HUES6 (cell line): ENCODE measurements around the gene LARGE1.

Source experiments
- H3K27ac ChIP-seq: 2 replicates; pipeline ENCODE4 v1.7.0; 2013; ENCODE audit warnings: low read depth, mild to moderate bottlenecking, low read length, inconsistent platforms
- H3K27me3 ChIP-seq: 2 replicates; pipeline ENCODE4 v1.6.1; 2013; ENCODE audit warnings: low read length; ENCODE audit not compliant: control insufficient read depth, insufficient read depth
- H3K36me3 ChIP-seq: 2 replicates; pipeline ENCODE4 v1.6.1; 2013; ENCODE audit warnings: low read length; ENCODE audit not compliant: control insufficient read depth, insufficient read depth
- H3K4me1 ChIP-seq: 2 replicates; pipeline ENCODE4 v1.6.1; 2013; ENCODE audit warnings: low read length; ENCODE audit not compliant: control insufficient read depth, insufficient read depth
- H3K4me3 ChIP-seq: 2 replicates; pipeline ENCODE4 v1.5.1; 2013; ENCODE audit warnings: low read depth, low read length
- H3K9ac ChIP-seq: one replicate; pipeline ENCODE4 v1.6.1; 2013; ENCODE audit warnings: mild to moderate bottlenecking, low read length
- H3K9me3 ChIP-seq: 2 replicates; pipeline ENCODE4 v1.6.1; 2013; ENCODE audit warnings: low read depth, low read length; ENCODE audit not compliant: control insufficient read depth, insufficient read depth

The LARGE1 gene

GRCh38 chr22:33326540-33327295 lies 593.6 kb downstream of the LARGE1 start:
- Histone ChIP-seq H3K27ac (no peak overlapping the region), H3K9me3 (no peaks in the 10 kb centered on the region; the same call in 1 of the 2 replicates), H3K9ac (no peak overlapping the region), H3K36me3 (peaks cover 3% of the 10 kb centered on the region; the same call in 1 of the 2 replicates), H3K4me3 (no peak overlapping the region), H3K27me3 (no peaks in the 10 kb centered on the region), H3K4me1 (peaks cover 6% of the 10 kb centered on the region; the same call in 1 of the 2 replicates)

DNA sequence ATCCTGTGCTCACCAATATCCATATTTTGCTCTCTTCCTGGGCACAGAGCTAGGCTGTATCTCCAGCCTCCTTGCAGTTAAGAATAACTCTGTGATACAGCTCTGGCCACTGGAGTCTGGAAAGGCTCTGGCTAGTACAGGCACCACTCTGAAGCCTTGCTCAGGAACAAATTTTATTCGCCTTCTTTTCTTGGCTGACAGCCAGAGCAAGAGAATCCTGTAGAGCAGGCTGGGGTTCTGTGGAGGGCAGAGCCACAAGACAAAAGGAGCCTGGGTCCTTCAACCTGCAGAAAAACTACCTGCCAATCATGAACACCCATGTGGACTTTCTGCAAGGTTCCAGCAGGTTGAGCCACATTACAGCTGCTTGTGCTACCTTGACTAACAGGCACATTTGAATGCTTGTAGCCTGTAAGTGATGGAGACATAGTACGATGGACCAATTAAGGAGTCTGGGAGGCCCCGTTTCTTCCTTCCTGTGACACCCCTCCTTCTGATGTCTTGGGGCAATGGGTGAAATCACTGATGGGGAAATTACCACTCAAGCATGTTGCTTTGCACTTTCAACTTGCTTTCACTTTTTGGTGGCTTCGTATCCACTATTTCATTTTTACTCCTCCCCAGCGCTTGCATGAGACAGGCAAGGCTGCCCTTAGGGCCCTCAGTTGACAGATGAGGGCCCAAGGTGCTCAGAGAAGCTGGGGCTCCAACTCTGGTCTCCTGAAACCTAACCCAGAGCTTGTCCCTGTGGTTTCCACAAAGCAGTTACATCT lies 594.9 kb downstream of the LARGE1 start:
- no peak overlapping the region for H3K9ac ChIP-seq
- peaks cover 3% of the 10 kb centered on the region; the same call in 1 of the 2 replicates for H3K36me3 ChIP-seq
- peaks cover under 1% of the 10 kb centered on the region; the same call in 1 of the 2 replicates for H3K4me1 ChIP-seq

DNA sequence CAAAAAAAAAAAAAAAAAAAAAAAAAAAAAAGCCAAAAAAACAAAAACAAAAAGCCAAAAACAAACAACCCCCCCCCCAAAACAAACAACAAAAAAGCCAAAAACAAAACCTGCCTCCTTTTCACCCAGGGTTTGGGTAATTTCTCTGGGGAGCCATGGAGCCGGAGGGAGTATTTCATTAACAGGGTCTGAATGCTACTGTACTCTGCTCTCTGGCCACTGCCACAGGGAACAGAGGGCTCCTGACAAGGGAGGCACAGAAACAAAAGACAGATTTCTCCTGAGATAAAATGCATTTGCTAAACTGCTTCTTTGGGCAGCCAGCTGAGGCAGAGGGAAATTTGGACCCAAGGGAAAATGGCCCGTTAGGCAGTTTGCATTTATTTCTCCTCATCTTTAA lies 596.0 kb downstream of the LARGE1 start:
- Histone ChIP-seq H3K9me3 (no peaks in the 10 kb centered on the region; the same call in 1 of the 2 replicates), H3K27ac (no peak overlapping the region), H3K4me1 (no peaks in the 10 kb centered on the region), H3K27me3 (no peaks in the 10 kb centered on the region), H3K4me3 (no peak overlapping the region), H3K36me3 (peaks cover 3% of the 10 kb centered on the region; the same call in 1 of the 2 replicates), H3K9ac (no peak overlapping the region)

More for the DNA sequence above, 594.9 kb downstream of the LARGE1 start:
- Histone ChIP-seq H3K9me3 (no peaks in the 10 kb centered on the region; the same call in 1 of the 2 replicates), H3K27ac (no peak overlapping the region), H3K27me3 (no peaks in the 10 kb centered on the region), H3K4me3 (no peak overlapping the region)

- H3K9ac ChIP-seq: no peak overlapping the region
- H3K27me3 ChIP-seq: no peaks in the 10 kb centered on the region
- no peaks in the 10 kb centered on the region; the same call in 1 of the 2 replicates for H3K36me3 ChIP-seq
- H3K4me1 ChIP-seq: no peaks in the 10 kb centered on the region
- H3K4me3 ChIP-seq: no peak overlapping the region
- H3K27ac ChIP-seq: no peak overlapping the region
- H3K9me3 ChIP-seq: no peaks in the 10 kb centered on the region
These were observed 598.8 kb downstream of the LARGE1 start for GRCh38 chr22:33321466-33321865.

DNA sequence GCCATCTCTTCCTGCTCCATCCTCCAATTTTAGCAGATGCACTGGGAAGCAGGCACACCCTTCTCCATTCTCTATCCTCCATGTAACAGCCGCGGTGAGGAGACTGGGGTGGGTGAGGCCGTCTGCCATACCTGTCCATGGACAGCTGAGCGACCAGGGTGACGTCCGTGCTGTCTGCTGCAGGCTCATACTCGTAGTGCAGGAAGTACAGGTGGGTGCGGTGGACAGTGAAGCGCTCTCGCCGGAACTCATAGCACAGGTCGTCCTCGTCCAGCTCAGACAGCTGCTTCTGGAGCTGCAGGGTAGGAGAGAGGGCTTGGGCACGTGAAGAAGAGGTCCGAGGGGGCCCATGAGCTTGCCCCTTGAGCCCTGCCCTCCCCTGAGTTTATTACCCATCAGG lies 604.3 kb downstream of the LARGE1 start:
- Histone ChIP-seq H3K4me3 (no peak overlapping the region), H3K27ac (no peak overlapping the region), H3K9me3 (no peaks in the 10 kb centered on the region), H3K9ac (no peak overlapping the region), H3K36me3 (peaks cover 18% of the 10 kb centered on the region), H3K4me1 (no peaks in the 10 kb centered on the region), H3K27me3 (no peaks in the 10 kb centered on the region)

- no peaks in the 10 kb centered on the region for H3K4me1 ChIP-seq
- peaks cover 18% of the 10 kb centered on the region for H3K36me3 ChIP-seq
- H3K9me3 ChIP-seq: no peaks in the 10 kb centered on the region
- no peak overlapping the region for H3K9ac ChIP-seq
- H3K27ac ChIP-seq: no peak overlapping the region
- H3K4me3 ChIP-seq: no peak overlapping the region
- H3K27me3 ChIP-seq: no peaks in the 10 kb centered on the region
These were observed 605.2 kb downstream of the LARGE1 start for GRCh38 chr22:33315117-33315516.

DNA sequence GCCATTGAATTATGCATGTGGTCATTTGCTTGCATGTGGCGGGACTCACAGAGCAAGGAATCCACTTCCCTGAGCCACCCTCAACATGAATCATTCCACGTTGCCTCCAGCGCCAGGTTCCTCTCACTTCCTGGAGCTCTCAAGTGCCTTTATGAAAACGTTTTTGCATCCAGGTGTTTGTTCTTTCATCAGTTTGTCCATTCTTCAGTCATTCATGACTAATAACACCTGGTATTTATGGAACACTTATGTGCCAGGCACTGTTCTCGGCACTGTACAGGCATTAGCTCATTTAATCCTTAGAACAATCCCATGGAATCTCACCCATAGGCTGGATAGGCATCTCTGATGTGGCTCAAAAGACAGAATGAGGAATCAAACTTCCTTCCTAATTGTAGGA lies 606.0 kb downstream of the LARGE1 start:
- no peaks in the 10 kb centered on the region for H3K9me3 ChIP-seq
- peaks cover 18% of the 10 kb centered on the region for H3K36me3 ChIP-seq
- H3K4me3 ChIP-seq: no peak overlapping the region
- H3K9ac ChIP-seq: no peak overlapping the region
- H3K27me3 ChIP-seq: no peaks in the 10 kb centered on the region
- H3K27ac ChIP-seq: no peak overlapping the region
- H3K4me1 ChIP-seq: no peaks in the 10 kb centered on the region

DNA sequence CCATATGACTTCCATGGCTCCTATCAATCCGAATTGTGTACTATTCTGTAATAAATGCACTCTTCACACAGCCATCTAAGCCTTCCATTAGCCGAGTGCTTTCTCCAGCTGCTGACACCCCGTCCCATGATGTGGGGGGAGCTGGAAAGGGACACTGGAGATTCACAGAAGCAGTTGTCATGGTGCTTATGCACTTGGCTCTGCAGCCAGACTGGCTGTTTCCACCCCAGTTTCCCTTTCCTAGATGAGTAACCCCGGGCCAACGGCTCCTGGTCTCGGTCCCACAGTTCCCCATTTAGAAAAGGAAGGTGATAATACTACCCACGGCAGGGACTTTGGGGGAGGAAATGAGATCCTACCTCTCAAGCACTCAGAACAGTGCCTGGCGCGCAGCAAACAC lies 617.2 kb downstream of the LARGE1 start:
- H3K4me3 ChIP-seq: no peak overlapping the region
- H3K36me3 ChIP-seq: 0 out of 2 replicates have a peak, but pooled peaks cover 6% of the 10 kb centered on the region
- no peak overlapping the region for H3K9ac ChIP-seq
- peaks cover 6% of the 10 kb centered on the region; the same call in 1 of the 2 replicates for H3K4me1 ChIP-seq
- H3K27me3 ChIP-seq: no peaks in the 10 kb centered on the region
- no peaks in the 10 kb centered on the region for H3K9me3 ChIP-seq
- no peak overlapping the region for H3K27ac ChIP-seq

DNA sequence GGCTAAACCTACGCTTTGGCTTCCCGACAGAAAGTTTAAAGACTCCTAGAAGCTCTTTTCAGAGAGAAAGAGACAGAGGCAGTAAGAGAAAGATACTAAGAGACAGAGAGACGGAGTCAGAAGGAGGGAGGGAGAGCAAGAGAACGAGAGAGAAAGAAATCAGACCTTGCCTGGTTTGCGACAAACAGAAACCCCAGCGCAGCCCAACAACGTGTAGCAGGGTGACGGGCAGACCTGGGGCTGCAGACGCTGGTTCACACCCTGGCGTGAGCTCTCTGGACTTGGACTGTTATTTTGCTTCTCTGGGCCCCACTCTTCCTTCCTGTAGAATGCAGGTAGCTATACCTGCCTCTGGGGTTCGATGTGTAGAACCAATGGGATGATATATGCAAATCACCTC lies 617.7 kb downstream of the LARGE1 start:
- Histone ChIP-seq H3K36me3 (0 out of 2 replicates have a peak, but pooled peaks cover 6% of the 10 kb centered on the region), H3K9me3 (no peaks in the 10 kb centered on the region), H3K4me3 (no peak overlapping the region), H3K27me3 (no peaks in the 10 kb centered on the region), H3K27ac (no peak overlapping the region), H3K9ac (no peak overlapping the region), H3K4me1 (peaks cover 6% of the 10 kb centered on the region; the same call in 1 of the 2 replicates)

GRCh38 chr22:33302049-33302545 lies 618.2 kb downstream of the LARGE1 start:
- Histone ChIP-seq H3K4me3 (no peak overlapping the region), H3K36me3 (0 out of 2 replicates have a peak, but pooled peaks cover 6% of the 10 kb centered on the region), H3K9ac (no peak overlapping the region), H3K4me1 (peaks cover 6% of the 10 kb centered on the region; the same call in 1 of the 2 replicates), H3K27ac (no peak overlapping the region), H3K9me3 (no peaks in the 10 kb centered on the region), H3K27me3 (no peaks in the 10 kb centered on the region)

DNA sequence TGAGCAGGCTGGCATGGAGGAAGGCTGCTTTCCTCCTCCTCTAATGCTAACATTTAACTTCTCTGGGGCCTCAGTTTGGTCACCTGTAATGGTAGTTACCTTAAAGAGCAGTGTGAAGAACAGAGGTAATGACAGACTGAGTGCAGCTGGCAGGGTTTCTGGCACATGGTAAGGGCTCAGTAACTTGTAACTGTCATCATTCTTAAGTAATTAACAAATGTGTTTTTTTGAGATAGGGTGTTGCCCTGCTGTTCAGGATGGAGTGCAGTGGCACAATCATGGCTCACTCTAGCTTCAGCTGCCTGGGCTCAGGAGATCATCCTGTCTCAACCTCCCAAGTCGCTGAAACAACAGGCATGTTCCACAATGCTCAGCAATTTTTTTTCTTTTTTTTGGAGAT lies 620.1 kb downstream of the LARGE1 start:
- no peak overlapping the region for H3K27ac ChIP-seq

More for the DNA sequence above, 620.1 kb downstream of the LARGE1 start:
- no peak overlapping the region for H3K4me3 ChIP-seq
- H3K9ac ChIP-seq: no peak overlapping the region
- H3K9me3 ChIP-seq: no peaks in the 10 kb centered on the region
- H3K36me3 ChIP-seq: 0 out of 2 replicates have a peak, but pooled peaks cover 6% of the 10 kb centered on the region
- peaks cover 6% of the 10 kb centered on the region; the same call in 1 of the 2 replicates for H3K4me1 ChIP-seq
- no peaks in the 10 kb centered on the region for H3K27me3 ChIP-seq
